VCaP (cell line): ENCODE results near the gene ZCCHC9.
"Not testable (repeated sequence)": the region's sequence is repeated elsewhere in the genome, so short reads cannot be mapped to it uniquely, and the experiment has no call there.

Source experiments
- H3K27ac ChIP-seq: fragments of 450-650 bp; 2 replicates; pipeline ENCODE4 v1.5.1; 2017
- TF ChIP-seq, protein P1 (sequence below): fragments of 450-650 bp; conservative IDR thresholded peaks from 2 replicates; pipeline ENCODE4 v1.5.1; 2017; ENCODE audit warnings: mild to moderate bottlenecking, moderate library complexity

The ZCCHC9 gene

DNA sequence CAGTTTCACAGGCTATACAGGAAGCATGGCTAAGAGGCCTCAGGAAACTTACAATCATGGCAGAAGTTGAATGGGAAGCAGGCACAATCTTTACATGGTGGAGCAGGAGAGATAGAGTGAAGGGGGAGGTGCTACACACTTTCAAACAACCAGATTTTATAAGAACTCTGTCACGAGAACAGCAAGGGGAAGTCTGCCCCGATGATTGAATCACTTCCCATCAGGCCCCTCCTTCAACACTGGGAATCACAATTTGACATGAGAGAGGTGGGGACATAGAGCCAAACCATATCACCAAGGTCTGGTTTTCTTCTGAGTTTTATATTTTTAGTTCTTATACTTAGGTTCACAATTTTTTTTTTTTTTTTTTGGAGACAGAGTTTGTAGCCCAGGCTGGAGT lies 16.1 kb downstream of the ZCCHC9 start:
- TF ChIP-seq, protein P1, sequence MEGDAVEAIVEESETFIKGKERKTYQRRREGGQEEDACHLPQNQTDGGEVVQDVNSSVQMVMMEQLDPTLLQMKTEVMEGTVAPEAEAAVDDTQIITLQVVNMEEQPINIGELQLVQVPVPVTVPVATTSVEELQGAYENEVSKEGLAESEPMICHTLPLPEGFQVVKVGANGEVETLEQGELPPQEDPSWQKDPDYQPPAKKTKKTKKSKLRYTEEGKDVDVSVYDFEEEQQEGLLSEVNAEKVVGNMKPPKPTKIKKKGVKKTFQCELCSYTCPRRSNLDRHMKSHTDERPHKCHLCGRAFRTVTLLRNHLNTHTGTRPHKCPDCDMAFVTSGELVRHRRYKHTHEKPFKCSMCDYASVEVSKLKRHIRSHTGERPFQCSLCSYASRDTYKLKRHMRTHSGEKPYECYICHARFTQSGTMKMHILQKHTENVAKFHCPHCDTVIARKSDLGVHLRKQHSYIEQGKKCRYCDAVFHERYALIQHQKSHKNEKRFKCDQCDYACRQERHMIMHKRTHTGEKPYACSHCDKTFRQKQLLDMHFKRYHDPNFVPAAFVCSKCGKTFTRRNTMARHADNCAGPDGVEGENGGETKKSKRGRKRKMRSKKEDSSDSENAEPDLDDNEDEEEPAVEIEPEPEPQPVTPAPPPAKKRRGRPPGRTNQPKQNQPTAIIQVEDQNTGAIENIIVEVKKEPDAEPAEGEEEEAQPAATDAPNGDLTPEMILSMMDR, result no peak
- no peak overlapping the region for H3K27ac ChIP-seq

DNA sequence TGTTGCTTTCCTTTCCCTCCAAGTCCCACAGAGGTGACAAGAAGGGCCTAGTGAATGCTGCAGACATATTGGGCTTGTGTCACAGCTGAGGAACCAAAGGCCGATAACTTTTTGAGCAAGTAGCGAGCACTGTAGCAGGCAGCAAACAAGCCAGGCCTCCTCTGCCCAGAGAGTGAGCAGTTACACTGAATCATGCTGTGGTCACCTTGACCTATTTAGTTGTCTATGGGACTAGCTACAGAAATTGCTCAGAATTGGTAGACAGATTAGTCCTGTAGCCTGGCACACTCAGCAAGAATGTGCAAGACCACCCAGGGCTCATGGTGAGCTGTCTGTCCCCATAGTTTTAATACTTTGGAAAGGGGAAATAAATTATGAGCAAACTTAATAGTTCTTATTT lies 25.2 kb downstream of the ZCCHC9 start:
- TF ChIP-seq, protein P1, result no peak
- H3K27ac ChIP-seq, result no peak overlapping the region

GRCh38 chr5:81334304-81335061 lies 33.1 kb downstream of the ZCCHC9 start:
- H3K27ac ChIP-seq, result no peak overlapping the region

DNA sequence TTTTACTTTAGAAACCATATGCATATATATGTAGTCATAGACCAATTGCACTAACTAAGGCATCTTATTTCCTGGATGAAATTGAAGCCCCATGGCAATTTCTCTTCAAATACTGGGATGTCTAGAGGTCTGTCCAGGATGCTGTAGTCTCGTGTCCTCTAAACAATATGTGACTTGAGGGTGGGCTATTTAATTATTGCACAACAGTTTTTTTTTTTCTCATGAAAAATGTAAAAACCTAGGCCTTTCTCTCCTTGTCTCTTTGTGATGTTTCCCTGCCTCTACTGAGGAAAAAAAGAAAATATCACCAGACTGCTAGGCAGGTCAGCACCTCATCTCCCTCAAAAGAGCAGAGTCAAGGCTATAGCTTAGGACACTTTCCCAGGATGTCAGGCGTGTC lies 34.6 kb downstream of the ZCCHC9 start:
- TF ChIP-seq, protein P1, result no peak

More at GRCh38 chr5:81334304-81335061, 33.1 kb downstream of the ZCCHC9 start:
- TF ChIP-seq, protein P1, result no peak

DNA sequence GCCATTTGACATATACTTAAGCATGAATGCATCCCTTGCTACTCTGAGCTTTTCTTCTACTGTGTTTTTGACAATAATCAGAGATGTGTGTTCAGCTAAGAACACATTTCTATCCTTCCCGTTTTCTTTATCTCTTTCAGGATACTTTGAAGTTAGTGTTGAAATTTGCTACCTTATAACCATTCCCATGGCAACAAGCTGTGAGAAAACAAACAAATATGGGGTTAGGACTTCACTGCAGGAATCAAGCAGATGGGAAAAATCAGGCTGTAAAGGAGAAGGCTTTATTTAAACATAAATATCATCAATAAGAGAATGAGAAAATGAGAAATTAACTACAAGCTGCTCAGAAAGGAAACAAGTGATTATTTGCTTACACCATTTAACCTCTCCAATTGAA lies 35.2 kb downstream of the ZCCHC9 start:
- TF ChIP-seq, protein P1, result no peak

More for the DNA sequence above, 34.6 kb downstream of the ZCCHC9 start:
- H3K27ac ChIP-seq, result no peak overlapping the region

DNA sequence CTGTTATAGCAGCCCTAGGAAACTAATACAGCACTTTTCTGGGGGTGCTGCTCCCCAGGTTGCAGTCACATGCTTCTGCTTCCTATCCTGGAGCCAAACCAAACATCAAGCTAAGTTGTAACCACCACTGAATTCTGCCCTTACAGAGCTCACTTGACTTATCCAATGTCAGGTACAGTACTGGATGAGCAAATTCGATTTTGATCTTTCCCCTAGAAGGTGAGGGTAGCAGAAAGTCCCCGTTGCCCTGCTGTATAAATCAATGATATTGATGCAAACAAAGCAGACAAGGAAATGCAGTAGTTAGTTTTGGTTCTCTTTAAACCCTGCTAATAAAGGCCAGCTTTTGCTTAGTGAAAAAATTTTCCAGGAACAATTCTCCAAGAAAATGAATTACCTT lies 36.4 kb downstream of the ZCCHC9 start:
- TF ChIP-seq, protein P1, result no peak
- H3K27ac ChIP-seq, result no peak overlapping the region

More for the DNA sequence above, 35.2 kb downstream of the ZCCHC9 start:
- no peak overlapping the region for H3K27ac ChIP-seq

GRCh38 chr5:81338213-81338612 lies 36.8 kb downstream of the ZCCHC9 start:
- H3K27ac ChIP-seq, result not testable (repeated sequence)

- TF ChIP-seq, protein P1, result no peak
- H3K27ac ChIP-seq, result no peak overlapping the region
Observed at GRCh38 chr5:81344736-81345135, 43.3 kb downstream of the ZCCHC9 start.
